Measurements from ENCODE around the gene ALKBH2. TPM values are rescaled to one million over a fixed set of nuclear protein-coding genes. Genes with fewer than 3 reads are reported as not detected.

ALKBH2 gene
- total RNA-seq, 2 donors from 2014 or later: 15.3 to 21.9 TPM

DNA sequence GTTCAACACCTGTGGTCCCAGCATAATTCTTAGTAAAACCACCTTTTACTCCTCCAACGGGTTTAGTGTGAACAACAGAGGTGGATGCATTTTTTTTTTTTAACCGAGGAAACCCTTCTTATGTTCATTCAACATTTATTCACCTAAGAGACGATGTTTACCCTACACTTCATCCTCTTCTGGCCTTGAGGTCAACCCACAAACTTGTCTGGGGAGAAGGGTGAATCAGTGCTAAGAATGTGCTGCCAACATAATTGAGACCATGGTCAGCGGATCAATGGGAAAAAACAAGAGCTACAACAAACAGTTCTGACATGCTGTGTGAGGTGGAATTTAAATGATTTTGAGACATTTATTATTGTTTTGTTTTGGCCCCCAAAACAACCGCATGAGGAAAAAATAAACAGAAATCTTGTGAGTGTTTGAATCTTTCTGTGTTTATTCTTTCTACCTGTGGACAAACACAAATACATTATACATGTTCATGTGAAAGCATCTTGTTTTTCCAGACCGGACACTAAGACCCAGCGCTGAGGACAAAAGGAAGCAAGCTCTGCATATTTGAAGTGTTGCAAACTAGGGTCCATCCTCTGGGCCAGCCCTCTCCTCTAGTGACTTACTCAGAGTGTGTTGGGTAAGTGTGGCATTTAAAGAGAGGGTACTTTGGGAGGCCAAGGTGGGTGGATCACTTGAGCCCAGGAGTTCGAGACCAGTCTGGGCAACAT is 46.0 kb downstream of the ALKBH2 start:
- Histone ChIP-seq H3K27me3 (replicated peaks; ENCODE audit: insufficient read depth) (no peaks in the 10 kb centered on the region), H3K36me3 (no peaks in the 10 kb centered on the region), H3K4me3 (no peak overlapping the region), H3K4me1 (ENCODE audit: control insufficient read depth in 1 of 2, low read depth in 2 of 2) (peaks cover 3 to 5% of the 10 kb centered on the region in 2 donors), H3K9me3 (no peaks in the 10 kb centered on the region), H3K27ac (no peak overlapping the region)
- ATAC-seq (ENCODE audit: insufficient number of reproducible peaks, low FRiP score, low read depth) (no peak), DNase-seq (ENCODE audit: low spot score) (no peak)
- TF ChIP-seq, protein P1, sequence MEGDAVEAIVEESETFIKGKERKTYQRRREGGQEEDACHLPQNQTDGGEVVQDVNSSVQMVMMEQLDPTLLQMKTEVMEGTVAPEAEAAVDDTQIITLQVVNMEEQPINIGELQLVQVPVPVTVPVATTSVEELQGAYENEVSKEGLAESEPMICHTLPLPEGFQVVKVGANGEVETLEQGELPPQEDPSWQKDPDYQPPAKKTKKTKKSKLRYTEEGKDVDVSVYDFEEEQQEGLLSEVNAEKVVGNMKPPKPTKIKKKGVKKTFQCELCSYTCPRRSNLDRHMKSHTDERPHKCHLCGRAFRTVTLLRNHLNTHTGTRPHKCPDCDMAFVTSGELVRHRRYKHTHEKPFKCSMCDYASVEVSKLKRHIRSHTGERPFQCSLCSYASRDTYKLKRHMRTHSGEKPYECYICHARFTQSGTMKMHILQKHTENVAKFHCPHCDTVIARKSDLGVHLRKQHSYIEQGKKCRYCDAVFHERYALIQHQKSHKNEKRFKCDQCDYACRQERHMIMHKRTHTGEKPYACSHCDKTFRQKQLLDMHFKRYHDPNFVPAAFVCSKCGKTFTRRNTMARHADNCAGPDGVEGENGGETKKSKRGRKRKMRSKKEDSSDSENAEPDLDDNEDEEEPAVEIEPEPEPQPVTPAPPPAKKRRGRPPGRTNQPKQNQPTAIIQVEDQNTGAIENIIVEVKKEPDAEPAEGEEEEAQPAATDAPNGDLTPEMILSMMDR (IDR thresholded peaks at IDR 0.05): no peak

DNA sequence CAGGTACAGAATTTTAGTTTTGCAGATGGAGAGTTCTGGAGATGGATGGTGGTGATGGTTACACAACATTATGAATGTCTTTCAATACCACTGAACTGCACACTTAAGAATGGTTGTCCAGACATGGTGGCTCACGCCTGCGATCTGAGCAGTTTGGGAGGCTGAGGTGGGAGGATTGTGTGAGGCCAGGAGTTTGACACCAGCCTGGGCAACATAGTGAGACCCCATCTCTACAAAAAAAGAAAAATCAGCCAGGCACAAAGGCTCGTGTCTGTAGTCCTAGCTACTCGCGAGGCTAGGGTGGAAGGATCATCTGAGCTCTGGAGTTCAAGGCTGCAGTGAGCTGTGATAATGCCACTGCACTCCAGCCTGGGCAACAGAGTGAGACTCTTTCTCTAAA is 49.0 kb downstream of the ALKBH2 start:
- Histone ChIP-seq H3K4me1 (ENCODE audit: control insufficient read depth in 1 of 2, low read depth in 2 of 2) (no peaks in the 10 kb centered on the region), H3K27ac (no peak overlapping the region), H3K4me3 (no peak overlapping the region), H3K27me3 (replicated peaks; ENCODE audit: insufficient read depth) (no peaks in the 10 kb centered on the region), H3K9me3 (no peaks in the 10 kb centered on the region), H3K36me3 (no peaks in the 10 kb centered on the region)
- TF ChIP-seq, protein P1 (IDR thresholded peaks at IDR 0.05): no peak
- no peak for DNase-seq (ENCODE audit: low spot score)
- ATAC-seq (ENCODE audit: insufficient number of reproducible peaks, low FRiP score, low read depth): no peak

Other genes starting within 250 kb of the ALKBH2 start
- gene SSH1, start 235.9 kb downstream of the ALKBH2 start, total RNA-seq: 10 to 100 TPM; 25.3 to 57.6 TPM
- not detected for gene DAO, start 213.4 kb downstream of the ALKBH2 start, total RNA-seq
- not detected for gene SVOP, start 72.4 kb downstream of the ALKBH2 start, total RNA-seq
- gene USP30, start 40.9 kb downstream of the ALKBH2 start, total RNA-seq: 10 to 100 TPM in 1 of 2 donors, 1 to 10 TPM in 1; 9.5 to 27.5 TPM
- 10 to 100 TPM in 1 of 2 donors, 1 to 10 TPM in 1; 9.1 to 11.0 TPM for gene UNG, start 4.1 kb upstream of the ALKBH2 start, total RNA-seq
- gene ACACB, start 23.1 kb upstream of the ALKBH2 start, total RNA-seq: 10 to 100 TPM; 37.5 to 51.3 TPM
- not detected for gene FOXN4, start 215.8 kb upstream of the ALKBH2 start, total RNA-seq

Data from thoracic aorta (tissue), 2 donors.